Chondrocyte (in vitro differentiated cells): ENCODE data around the gene VMP1. TPM values are rescaled to one million over a fixed set of nuclear protein-coding genes. Genes with fewer than 3 reads are reported as not detected.

Experiments
- DNase-seq: peaks from one replicate; pipeline ENCODE4 v3.0.0; 2021; ENCODE audit warnings: mixed read lengths, low spot score
- H3K27ac Mint-ChIP-seq: one replicate; pipeline ENCODE4 v1.8.0; 2021; ENCODE audit warnings: mild to moderate bottlenecking, moderate library complexity, mixed read lengths; ENCODE audit not compliant: unreplicated experiment
- H3K27me3 Mint-ChIP-seq: 2 replicates; pipeline ENCODE4 v1.8.0; 2021; ENCODE audit warnings: low read depth, mixed read lengths
- H3K36me3 Mint-ChIP-seq: 2 replicates; pipeline ENCODE4 v1.8.0; 2021; ENCODE audit warnings: low read depth, mixed read lengths
- H3K4me1 Mint-ChIP-seq: 2 replicates; pipeline ENCODE4 v1.8.0; 2021; ENCODE audit warnings: low read depth, mild to moderate bottlenecking, mixed read lengths
- H3K4me3 Mint-ChIP-seq: one replicate; pipeline ENCODE4 v1.8.0; 2021; ENCODE audit warnings: mild to moderate bottlenecking, moderate library complexity, mixed read lengths; ENCODE audit not compliant: unreplicated experiment
- H3K9me3 Mint-ChIP-seq: 2 replicates; pipeline ENCODE4 v1.8.0; 2021; ENCODE audit warnings: low read depth, mixed read lengths
- CTCF ChIP-seq: fragments of 200-600 bp; sonication (generic); IDR thresholded peaks from 2 replicates; pipeline ENCODE4 v1.5.0; 2021; ENCODE audit warnings: antibody characterized with exemption, mild to moderate bottlenecking, moderate library complexity
- total RNA-seq: library from RNA; stranded (reverse); gene quantifications from 3 replicates; pipeline ENCODE4 v1.2.1, GENCODE V29; 2021

The VMP1 gene
- total RNA-seq, 1 donor from 2014 or later, result 295 TPM

- Mint-ChIP-seq H3K27ac (peak overlapping the region; percentile 99), H3K4me1 (peaks cover 57% of the 10 kb centered on the region), H3K36me3 (peaks cover 41% of the 10 kb centered on the region)
Observed at GRCh38 chr17:59842901-59843652, 135.6 kb downstream of the VMP1 start.

GRCh38 chr17:59844884-59845594 is 137.6 kb downstream of the VMP1 start:
- H3K9me3 Mint-ChIP-seq, result no peaks in the 10 kb centered on the region
- peaks cover 21% of the 10 kb centered on the region for H3K36me3 Mint-ChIP-seq
- H3K27ac Mint-ChIP-seq, result peak overlapping the region; percentile 99
- H3K4me3 Mint-ChIP-seq, result no peak overlapping the region
- no peak for TF ChIP-seq CTCF
- H3K27me3 Mint-ChIP-seq, result no peaks in the 10 kb centered on the region
- DNase-seq, result no peak
- peaks cover 69% of the 10 kb centered on the region for H3K4me1 Mint-ChIP-seq

More at GRCh38 chr17:59842901-59843652, 135.6 kb downstream of the VMP1 start:
- Mint-ChIP-seq H3K4me3 (peak overlapping the region; percentile 98), H3K27me3 (no peaks in the 10 kb centered on the region), H3K9me3 (no peaks in the 10 kb centered on the region)
- no peak for DNase-seq
- no peak for TF ChIP-seq CTCF

- peak overlapping the region; percentile 99 for H3K27ac Mint-ChIP-seq
- H3K4me3 Mint-ChIP-seq, result no peak overlapping the region
- no peak for TF ChIP-seq CTCF
- peaks cover 72% of the 10 kb centered on the region for H3K4me1 Mint-ChIP-seq
- H3K27me3 Mint-ChIP-seq, result no peaks in the 10 kb centered on the region
- peaks cover 14% of the 10 kb centered on the region for H3K36me3 Mint-ChIP-seq
- H3K9me3 Mint-ChIP-seq, result no peaks in the 10 kb centered on the region
- no peak for DNase-seq
Observed at GRCh38 chr17:59845595-59846393, 138.3 kb downstream of the VMP1 start.

- no peaks in the 10 kb centered on the region for H3K27me3 Mint-ChIP-seq
- H3K4me1 Mint-ChIP-seq, result peaks cover 78% of the 10 kb centered on the region
- peak overlapping the region; percentile 16 for H3K4me3 Mint-ChIP-seq
- DNase-seq, result no peak
- peak overlapping the region; percentile 99 for H3K27ac Mint-ChIP-seq
- H3K36me3 Mint-ChIP-seq, result peaks cover 6% of the 10 kb centered on the region
- no peaks in the 10 kb centered on the region for H3K9me3 Mint-ChIP-seq
- TF ChIP-seq CTCF, result no peak
Observed at GRCh38 chr17:59846394-59847165, 139.1 kb downstream of the VMP1 start.
